Loucy (cell line): Measurements from ENCODE around the gene JSRP1.

Experiments used
- H2AFZ ChIP-seq: fragments of 200-600 bp; sonication (generic); 2 replicates; pipeline ENCODE4 v1.6.0; 2016; ENCODE audit warnings: antibody characterized with exemption, mild to moderate bottlenecking, low read length, moderate library complexity
- H3F3A ChIP-seq: fragments of 200-600 bp; 2 replicates; pipeline ENCODE4 v1.6.0; 2016; ENCODE audit warnings: antibody characterized with exemption, low read depth, mild to moderate bottlenecking
- H3K27me3 ChIP-seq: fragments of 200-600 bp; sonication (generic); 2 replicates; pipeline ENCODE4 v1.6.1; 2014; ENCODE audit warnings: low read length, mild to moderate bottlenecking; ENCODE audit not compliant: insufficient read depth, poor library complexity, severe bottlenecking
- H3K36me3 ChIP-seq: fragments of 200-600 bp; sonication (generic); 2 replicates; pipeline ENCODE4 v1.6.1; 2016; ENCODE audit warnings: low read length; ENCODE audit not compliant: insufficient read depth
- H3K4me1 ChIP-seq: fragments of 200-600 bp; sonication (generic); 2 replicates; pipeline ENCODE4 v1.5.1; 2014; ENCODE audit warnings: low read length, mild to moderate bottlenecking; ENCODE audit not compliant: insufficient read depth, poor library complexity, severe bottlenecking
- H3K4me2 ChIP-seq: fragments of 200-600 bp; sonication (generic); 2 replicates; pipeline ENCODE4 v1.6.0; 2014; ENCODE audit warnings: antibody characterized with exemption, low read length, low read depth, mild to moderate bottlenecking; ENCODE audit not compliant: poor library complexity, severe bottlenecking
- H3K4me3 ChIP-seq: fragments of 200-600 bp; sonication (generic); 2 replicates; pipeline ENCODE4 v1.5.1; 2014; ENCODE audit warnings: low read length, mild to moderate bottlenecking, mixed read lengths; ENCODE audit not compliant: poor library complexity, severe bottlenecking
- H3K79me2 ChIP-seq: fragments of 200-600 bp; sonication (generic); 2 replicates; pipeline ENCODE4 v1.6.1; 2014; ENCODE audit warnings: low read length; ENCODE audit not compliant: insufficient read depth
- H3K9ac ChIP-seq: fragments of 200-600 bp; sonication (generic); 2 replicates; pipeline ENCODE4 v1.6.0; 2014; ENCODE audit warnings: mild to moderate bottlenecking, low read depth, low read length, moderate library complexity; ENCODE audit not compliant: poor library complexity, severe bottlenecking
- H3K9me2 ChIP-seq: fragments of 200-600 bp; sonication (generic); replicated peaks from 2 replicates; pipeline ENCODE4 v1.6.1; 2016; ENCODE audit warnings: low read depth, low read length, mixed read lengths
- H3K9me3 ChIP-seq: fragments of 200-600 bp; sonication (generic); 2 replicates; pipeline ENCODE4 v1.6.1; 2014; ENCODE audit warnings: mild to moderate bottlenecking, antibody characterized with exemption, low read length, low read depth; ENCODE audit not compliant: insufficient read depth
- H4K20me1 ChIP-seq: fragments of 200-600 bp; sonication (generic); 2 replicates; pipeline ENCODE4 v1.6.0; 2014; ENCODE audit warnings: antibody characterized with exemption, low read length, mild to moderate bottlenecking; ENCODE audit not compliant: insufficient read depth, poor library complexity, severe bottlenecking
- EZH2phosphoT487 ChIP-seq: fragments of 200-600 bp; IDR thresholded peaks from 2 replicates; pipeline ENCODE4 v1.6.1; 2018; ENCODE audit warnings: antibody characterized with exemption, mild to moderate bottlenecking, moderate library complexity, borderline replicate concordance
- TF ChIP-seq, protein P1 (sequence below): fragments of 200-600 bp; sonication (generic); conservative IDR thresholded peaks from 2 replicates; pipeline ENCODE4 v1.5.1; 2014; ENCODE audit warnings: mild to moderate bottlenecking, antibody characterized with exemption, low read length

Gene JSRP1

DNA sequence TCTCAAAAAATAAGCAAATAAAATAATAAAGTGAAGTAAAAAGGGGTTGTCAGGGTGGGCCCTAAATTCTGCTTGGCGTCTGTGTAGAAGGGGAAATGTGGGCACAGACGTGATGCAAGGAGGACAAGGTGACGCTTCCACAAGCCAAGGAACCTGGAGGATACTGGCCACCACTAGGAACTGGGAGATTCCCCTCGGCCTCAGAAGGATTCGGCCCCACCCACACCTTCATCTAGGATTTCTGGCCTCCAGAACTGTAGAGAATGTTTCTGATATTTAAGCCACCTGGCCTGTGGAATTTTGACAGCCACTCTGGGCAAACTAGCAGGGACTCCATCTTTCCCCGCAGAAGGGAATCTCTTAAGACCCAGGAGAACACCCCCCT is 21.2 kb downstream of the JSRP1 start:
- no peak for TF ChIP-seq EZH2phosphoT487
- TF ChIP-seq, protein P1, sequence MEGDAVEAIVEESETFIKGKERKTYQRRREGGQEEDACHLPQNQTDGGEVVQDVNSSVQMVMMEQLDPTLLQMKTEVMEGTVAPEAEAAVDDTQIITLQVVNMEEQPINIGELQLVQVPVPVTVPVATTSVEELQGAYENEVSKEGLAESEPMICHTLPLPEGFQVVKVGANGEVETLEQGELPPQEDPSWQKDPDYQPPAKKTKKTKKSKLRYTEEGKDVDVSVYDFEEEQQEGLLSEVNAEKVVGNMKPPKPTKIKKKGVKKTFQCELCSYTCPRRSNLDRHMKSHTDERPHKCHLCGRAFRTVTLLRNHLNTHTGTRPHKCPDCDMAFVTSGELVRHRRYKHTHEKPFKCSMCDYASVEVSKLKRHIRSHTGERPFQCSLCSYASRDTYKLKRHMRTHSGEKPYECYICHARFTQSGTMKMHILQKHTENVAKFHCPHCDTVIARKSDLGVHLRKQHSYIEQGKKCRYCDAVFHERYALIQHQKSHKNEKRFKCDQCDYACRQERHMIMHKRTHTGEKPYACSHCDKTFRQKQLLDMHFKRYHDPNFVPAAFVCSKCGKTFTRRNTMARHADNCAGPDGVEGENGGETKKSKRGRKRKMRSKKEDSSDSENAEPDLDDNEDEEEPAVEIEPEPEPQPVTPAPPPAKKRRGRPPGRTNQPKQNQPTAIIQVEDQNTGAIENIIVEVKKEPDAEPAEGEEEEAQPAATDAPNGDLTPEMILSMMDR: no peak
- Histone ChIP-seq H3K4me3 (peak overlapping the region; percentile 93), H3K36me3 (peaks cover 8% of the 10 kb centered on the region; the same call in 1 of the 2 replicates), H3K4me1 (peaks cover 41% of the 10 kb centered on the region), H4K20me1 (peaks cover 55% of the 10 kb centered on the region), H3F3A (peaks cover 3% of the 10 kb centered on the region; the same call in 1 of the 2 replicates), H2AFZ (no peak overlapping the region), H3K9me3 (no peaks in the 10 kb centered on the region), H3K9me2 (no peaks in the 10 kb centered on the region), H3K27me3 (no peaks in the 10 kb centered on the region), H3K4me2 (peak overlapping the region; percentile 83), H3K9ac (peak overlapping the region; percentile 86), H3K79me2 (peaks cover 66% of the 10 kb centered on the region)

DNA sequence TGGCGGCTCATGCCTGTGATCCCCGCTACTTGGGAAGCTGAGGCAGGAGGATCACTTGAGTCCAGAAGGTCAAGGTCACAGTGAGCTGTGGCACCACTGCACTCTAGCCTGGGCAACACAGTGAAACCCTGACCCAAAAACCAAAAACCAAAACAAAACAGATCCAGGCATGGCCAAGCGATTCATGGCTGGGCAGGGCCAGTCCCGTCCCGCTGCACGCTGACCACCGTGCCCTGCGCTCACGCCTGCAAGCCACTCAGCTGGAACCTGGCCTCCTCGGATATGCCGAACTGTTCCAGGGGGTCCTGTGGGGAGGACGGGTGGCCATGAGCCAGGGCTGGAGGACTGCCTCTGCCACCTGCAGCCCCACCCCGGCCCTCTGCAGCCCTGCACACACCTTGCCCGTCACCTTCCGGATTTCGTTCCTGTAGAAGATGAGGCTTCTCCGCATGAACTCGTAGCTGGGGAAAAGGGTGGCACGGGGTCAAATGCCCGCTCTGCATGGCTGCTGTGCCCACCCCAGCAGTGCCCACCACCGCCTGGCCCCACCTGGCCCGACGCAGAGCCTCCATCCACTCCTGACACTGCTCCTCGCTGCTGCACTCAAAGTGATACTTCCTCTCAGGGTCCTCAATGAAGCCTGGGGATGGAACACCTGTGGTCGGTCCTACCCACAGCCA is 22.5 kb downstream of the JSRP1 start:
- Histone ChIP-seq H3K27me3 (no peaks in the 10 kb centered on the region), H3K79me2 (peaks cover 54% of the 10 kb centered on the region), H3F3A (no peaks in the 10 kb centered on the region), H2AFZ (no peak overlapping the region), H3K9me3 (no peaks in the 10 kb centered on the region), H3K4me3 (peak overlapping the region; percentile 93), H3K4me1 (peaks cover 32% of the 10 kb centered on the region), H3K9ac (peak overlapping the region; percentile 86), H3K9me2 (no peaks in the 10 kb centered on the region), H4K20me1 (peaks cover 43% of the 10 kb centered on the region), H3K36me3 (peaks cover 20% of the 10 kb centered on the region; the same call in 1 of the 2 replicates), H3K4me2 (peak overlapping the region; percentile 83)
- TF ChIP-seq, protein P1: no peak
- TF ChIP-seq EZH2phosphoT487: no peak

DNA sequence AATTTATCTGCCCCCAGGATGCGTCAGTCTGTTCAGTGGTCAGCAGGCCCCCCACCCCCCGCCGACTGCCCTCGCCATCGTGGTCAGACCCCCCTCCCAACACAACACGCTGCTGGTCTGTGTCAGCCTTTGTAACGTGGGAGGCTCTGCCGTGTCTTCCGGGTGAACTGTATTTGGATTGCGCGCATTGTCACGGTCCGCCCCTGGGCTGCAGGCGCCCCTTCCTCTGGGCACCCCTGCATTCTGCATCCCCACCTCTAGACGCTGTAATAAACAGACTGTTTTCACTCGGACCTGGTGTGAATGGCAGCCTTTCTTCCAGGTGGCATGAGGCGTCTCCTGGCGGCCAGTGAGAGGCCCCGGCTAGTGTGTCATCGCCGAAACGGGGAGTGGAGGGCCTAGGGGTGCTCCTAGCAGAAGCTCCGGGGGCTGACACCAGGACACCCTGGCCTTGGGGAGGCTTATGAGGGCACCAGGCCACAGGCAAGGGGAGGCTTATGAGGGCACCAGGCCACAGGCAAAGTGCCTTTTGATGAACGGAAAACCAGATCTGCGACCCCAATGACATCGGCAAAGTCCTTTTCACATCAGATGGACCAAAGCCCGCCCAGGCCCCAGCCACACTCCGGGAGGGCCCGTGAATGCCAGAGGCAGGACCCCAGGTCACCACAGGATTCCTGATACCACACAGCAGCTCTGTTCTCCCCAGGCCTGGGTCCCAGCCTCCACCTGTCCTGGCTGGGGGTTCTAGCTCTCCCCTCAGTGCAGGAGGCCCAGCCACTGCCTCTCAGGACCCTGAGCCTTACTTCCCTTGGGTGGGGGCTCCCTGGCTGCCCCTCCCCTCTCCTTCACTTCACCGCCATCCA is 23.7 kb downstream of the JSRP1 start:
- H3F3A ChIP-seq: no peaks in the 10 kb centered on the region
- H3K9me2 ChIP-seq: no peaks in the 10 kb centered on the region
- H3K27me3 ChIP-seq: no peaks in the 10 kb centered on the region
- H3K4me2 ChIP-seq: no peak overlapping the region
- H3K4me3 ChIP-seq: no peak overlapping the region
- H3K9ac ChIP-seq: no peak overlapping the region
- peaks cover 29% of the 10 kb centered on the region; the same call in 1 of the 2 replicates for H3K36me3 ChIP-seq
- H3K79me2 ChIP-seq: peaks cover 42% of the 10 kb centered on the region
- H3K4me1 ChIP-seq: peaks cover 19% of the 10 kb centered on the region
- H2AFZ ChIP-seq: no peak overlapping the region
- H3K9me3 ChIP-seq: no peaks in the 10 kb centered on the region
- TF ChIP-seq EZH2phosphoT487: no peak
- TF ChIP-seq, protein P1: no peak
- peaks cover 30% of the 10 kb centered on the region for H4K20me1 ChIP-seq
